NCI-H2196 treated with DMSO at 0.1 percent for 48 hours (cell line): Measurements from ENCODE around the gene LHX2.

Experiments
- DNase-seq: peaks from one replicate; lab custom pipeline; 2025; ENCODE audit not compliant: unreplicated experiment; lab: John Stamatoyannopoulos, UW

Gene LHX2

GRCh38 chr9:124029617-124030016, 18.0 kb downstream of the LHX2 start:
- DNase-seq, result no peak

GRCh38 chr9:124030969-124031451, 19.4 kb downstream of the LHX2 start:
- DNase-seq, result no peak

- DNase-seq, result no peak
Measured at GRCh38 chr9:124032247-124032646, 20.7 kb downstream of the LHX2 start.

- DNase-seq, result no peak
Measured at GRCh38 chr9:124033348-124033747, 21.8 kb downstream of the LHX2 start.

DNA sequence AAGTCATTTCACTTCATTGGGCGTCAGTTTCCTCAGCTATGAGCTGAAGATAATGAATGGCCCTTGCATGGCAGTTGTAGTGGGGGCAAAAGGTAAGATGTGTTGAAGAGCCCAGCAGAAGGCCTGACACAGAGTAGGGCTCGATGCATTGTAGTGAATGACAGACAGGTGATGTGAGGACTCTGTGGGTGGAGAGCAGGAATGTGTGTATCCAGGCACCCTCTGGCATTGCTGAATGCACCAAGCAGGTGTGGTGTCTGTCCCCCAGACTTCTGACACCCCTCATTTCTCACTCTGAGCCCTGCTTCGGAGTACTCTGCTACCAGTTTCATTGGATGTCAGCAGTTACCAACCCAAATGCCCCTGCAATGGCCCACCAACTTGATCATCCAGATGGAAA, 22.4 kb downstream of the LHX2 start:
- DNase-seq, result no peak

- DNase-seq, result no peak
Measured at GRCh38 chr9:124035001-124035650, 23.6 kb downstream of the LHX2 start.

- no peak for DNase-seq
Measured at GRCh38 chr9:124036578-124036977, 25.0 kb downstream of the LHX2 start.

DNA sequence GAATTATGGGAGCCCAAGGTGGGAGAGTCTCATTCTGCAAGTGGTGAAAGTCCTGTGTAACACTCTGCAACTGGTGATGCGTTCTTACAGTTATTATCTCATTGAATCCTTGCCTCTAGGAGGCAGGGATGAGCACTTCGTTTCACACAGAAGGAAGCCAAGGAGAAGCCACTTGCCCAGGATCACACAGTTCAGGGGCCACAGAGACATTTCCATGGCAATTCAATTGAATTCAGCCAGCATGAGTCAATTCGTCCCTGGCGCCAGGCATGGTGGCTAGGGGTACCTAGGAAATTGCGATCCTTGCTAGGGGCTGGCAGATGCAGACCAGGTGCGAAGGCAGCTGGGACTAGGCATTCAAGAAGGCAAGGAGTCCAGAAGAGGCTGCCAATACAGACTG, 26.2 kb downstream of the LHX2 start:
- no peak for DNase-seq

- no peak for DNase-seq
Measured at GRCh38 chr9:124038239-124038638, 26.7 kb downstream of the LHX2 start.

- DNase-seq, result no peak
Measured at GRCh38 chr9:124038790-124039633, 27.4 kb downstream of the LHX2 start.

DNA sequence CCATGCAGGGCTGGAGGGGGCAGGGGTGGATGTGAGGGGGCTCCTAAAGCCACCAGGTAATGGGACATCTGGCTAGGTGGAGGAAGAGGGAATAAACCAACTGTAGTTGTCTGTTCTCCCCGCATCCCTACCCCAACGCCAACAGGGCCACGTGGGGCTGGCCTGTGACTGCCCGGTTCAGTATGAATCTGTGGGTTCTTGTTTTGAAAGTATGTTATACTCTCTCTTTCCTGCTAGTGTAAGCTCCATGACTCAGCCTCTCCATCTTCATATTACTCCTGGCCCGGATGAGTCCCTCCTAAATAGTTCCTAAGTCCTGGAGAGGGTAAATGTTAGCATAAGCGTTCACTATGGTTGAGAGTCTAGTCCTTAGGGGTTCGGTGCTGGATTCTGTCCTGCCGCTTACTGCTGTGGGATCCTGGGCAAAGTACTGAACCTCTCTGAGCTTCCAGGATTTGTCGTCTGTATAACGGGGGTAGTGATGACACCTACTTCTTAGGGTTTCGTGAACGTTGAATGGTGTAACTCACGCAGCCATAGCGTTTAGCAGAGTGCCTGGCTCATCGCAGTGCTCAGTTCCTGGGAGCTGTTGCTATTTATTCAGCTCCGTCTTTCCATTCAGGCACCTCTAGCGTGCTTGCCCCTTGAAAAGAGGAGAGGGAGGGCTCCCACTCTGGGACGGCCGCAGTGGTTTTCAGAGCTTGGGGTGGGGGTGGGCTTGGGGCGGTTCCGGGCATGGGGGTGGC, 28.8 kb downstream of the LHX2 start:
- DNase-seq, result no peak

DNA sequence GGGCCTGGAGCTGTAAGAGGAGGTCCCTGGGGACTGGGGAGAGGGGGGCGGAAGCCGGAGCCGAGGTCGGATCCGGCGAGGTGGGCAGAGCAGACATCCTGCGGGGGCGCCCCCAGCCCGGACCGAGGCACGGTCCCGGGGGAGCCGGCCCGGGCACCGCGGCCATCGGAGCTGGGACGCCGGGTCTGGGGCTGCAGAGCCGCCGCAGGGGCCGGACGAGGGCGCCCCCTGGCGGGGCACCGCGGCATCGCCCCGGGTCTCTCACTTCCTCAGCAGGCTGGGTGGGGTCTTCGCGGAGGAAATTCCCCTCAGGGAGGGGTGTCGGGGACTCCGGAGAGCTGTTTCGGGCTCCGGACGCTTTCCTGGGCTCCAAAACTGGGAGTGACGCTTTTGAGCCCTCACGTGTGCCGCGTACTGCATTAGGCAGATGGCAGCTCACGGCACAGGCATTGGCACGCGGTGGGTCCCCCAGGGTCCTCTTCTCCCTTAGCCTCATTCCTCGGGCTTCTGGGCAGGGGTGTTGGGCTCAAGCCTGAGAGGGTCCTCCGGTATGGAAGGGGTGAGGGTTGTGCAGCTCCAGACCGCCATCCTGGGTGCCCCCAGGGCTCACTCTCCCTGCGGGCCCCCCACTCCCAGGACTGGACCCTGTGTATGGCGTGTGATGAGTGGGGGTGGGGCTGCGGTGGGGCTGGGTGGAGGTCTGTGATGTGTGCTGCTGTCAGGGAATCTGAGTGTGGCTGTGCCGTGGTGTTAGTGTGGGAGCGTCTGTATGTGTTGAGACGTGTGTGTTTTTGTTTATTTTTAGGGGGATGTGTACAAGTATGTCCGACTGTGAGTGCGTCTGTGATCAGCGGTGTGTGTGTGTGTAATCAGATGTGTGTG, 29.6 kb downstream of the LHX2 start:
- DNase-seq, result no peak

DNA sequence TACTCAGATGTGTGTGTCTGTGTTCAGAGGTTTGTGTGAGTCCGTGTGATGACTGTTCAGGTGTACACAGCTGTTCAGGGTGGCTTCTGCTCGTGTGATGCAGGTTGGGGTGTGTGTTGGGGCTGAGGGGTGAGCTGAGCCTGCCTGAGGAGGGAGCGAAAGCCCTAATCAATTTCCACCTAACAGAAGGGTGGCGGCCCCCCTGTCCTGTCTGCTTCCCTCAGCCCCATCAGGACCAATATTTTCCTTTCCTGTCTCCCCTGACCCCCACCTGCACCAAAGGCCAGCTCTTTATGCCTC, 30.2 kb downstream of the LHX2 start:
- DNase-seq, result no peak

DNA sequence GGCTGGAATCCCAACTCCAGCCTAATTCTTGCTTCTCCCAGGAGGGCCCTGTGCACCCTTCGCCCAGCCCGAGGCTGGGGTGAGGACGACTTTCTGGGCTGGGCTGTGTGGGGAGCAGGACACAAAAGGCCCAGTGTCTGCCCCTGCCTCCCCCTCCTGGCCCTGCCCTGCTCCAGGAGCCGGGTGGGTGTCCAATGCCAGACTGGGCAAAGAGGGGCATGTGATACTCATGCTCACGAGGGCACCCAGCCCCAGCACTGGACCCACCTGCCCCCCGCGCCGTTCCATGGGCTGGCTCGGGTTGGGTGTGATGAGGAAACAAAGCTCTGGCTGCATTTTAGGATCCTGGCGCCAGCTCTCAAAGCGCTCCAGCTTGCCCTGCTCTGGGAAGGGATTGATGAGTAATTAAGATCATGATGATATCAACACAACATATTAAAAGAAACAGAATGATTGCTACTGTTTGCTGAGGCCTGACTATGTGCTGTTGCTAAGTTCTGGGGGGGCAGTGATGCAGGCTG, 30.7 kb downstream of the LHX2 start:
- no peak for DNase-seq

DNA sequence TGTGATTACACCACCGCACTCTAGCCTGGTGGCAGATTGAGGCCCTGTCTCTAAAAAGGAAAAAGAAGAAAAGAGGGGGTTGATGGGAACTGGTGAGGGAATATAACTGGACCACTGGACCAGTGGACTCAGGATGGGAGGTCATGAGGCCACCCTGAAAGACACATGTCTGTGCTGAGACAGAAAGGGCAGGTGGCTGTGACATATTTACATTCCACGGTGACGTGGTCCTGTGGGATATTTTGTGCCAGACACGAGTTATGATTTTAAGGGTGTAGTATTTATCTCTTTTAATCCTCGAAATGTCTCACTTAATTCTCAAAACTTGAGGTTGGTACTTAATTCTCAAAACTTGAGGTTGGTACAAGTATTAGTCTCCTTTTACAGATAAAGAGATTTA, 32.9 kb downstream of the LHX2 start:
- no peak for DNase-seq

- no peak for DNase-seq
Measured at GRCh38 chr9:124045076-124045829, 33.7 kb downstream of the LHX2 start.

DNA sequence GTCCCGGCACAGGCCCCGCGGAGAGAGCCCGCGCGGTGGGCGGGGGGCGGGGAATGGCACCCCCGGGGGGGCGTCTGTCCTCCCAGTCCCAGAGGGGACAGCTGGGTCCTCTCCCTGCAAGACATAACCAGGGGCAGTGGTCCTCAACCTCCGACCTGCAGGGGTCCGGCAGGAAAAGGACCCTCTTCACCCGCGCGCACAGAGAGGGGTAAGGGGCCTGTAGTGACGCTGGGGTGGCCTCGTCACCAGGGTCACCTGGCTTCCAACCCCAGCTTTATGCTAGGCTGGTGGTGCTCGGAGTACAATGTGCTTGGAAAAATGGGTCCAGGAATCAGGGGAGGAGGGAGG, 34.2 kb downstream of the LHX2 start:
- DNase-seq, result no peak

- DNase-seq, result no peak
Measured at GRCh38 chr9:124046189-124046588, 34.6 kb downstream of the LHX2 start.

DNA sequence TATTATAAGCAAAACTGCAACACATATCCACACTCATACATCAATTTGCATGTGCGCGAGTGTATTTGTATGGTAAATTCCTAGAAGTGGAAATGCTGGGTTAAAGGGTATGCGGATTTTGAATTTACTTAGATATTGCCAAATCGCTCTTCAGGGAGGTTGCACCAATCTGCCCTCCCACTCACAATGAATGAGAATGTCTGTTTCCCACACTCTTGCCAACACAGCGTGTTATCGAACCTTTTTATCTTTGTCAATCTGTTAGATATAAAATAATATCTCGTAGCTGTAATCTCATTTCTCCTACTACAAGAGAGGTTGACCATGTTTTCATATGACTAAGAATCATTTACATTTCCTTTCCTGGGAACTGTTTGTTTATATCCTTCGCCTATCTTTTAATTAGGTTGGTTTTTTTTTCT, 35.7 kb downstream of the LHX2 start:
- no peak for DNase-seq

- DNase-seq, result no peak
Measured at GRCh38 chr9:124050955-124051354, 39.4 kb downstream of the LHX2 start.
